H9 (cell line): ENCODE measurements around the gene CALHM5. TPM values are rescaled to one million over a fixed set of nuclear protein-coding genes. Genes with fewer than 3 reads are reported as not detected.
A peak's percentile ranks its signal among the peaks of the same experiment; 100 is the strongest.

Experiments used
- DNase-seq: peaks from one replicate; pipeline ENCODE4 v3.0.0-alpha.2; 2017
- H2AFZ ChIP-seq: one replicate; pipeline ENCODE4 v1.6.1; 2013; ENCODE audit warnings: mild to moderate bottlenecking, low read length, control low read depth, moderate library complexity
- H2AK5ac ChIP-seq: 2 replicates; pipeline ENCODE4 v1.6.1; 2013; ENCODE audit warnings: low read length, control low read depth, mixed read lengths; ENCODE audit not compliant: insufficient read length
- H2BK120ac ChIP-seq: one replicate; pipeline ENCODE4 v1.6.1; 2013; ENCODE audit warnings: low read depth, mild to moderate bottlenecking, low read length, control low read depth, inconsistent platforms; ENCODE audit not compliant: poor library complexity, severe bottlenecking
- H2BK12ac ChIP-seq: 2 replicates; pipeline ENCODE4 v1.6.1; 2013; ENCODE audit warnings: low read length, control low read depth, mixed read lengths, low read depth; ENCODE audit not compliant: insufficient read length
- H2BK15ac ChIP-seq: 2 replicates; pipeline ENCODE4 v1.6.1; 2013; ENCODE audit warnings: low read depth, low read length, control low read depth
- H2BK20ac ChIP-seq: one replicate; pipeline ENCODE4 v1.6.1; 2013; ENCODE audit warnings: low read depth, mild to moderate bottlenecking, low read length, control low read depth, inconsistent platforms; ENCODE audit not compliant: poor library complexity, severe bottlenecking
- H2BK5ac ChIP-seq: 2 replicates; pipeline ENCODE4 v1.6.1; 2013; ENCODE audit warnings: low read length, control low read depth, mixed read lengths; ENCODE audit not compliant: insufficient read length
- H3K14ac ChIP-seq: 2 replicates; pipeline ENCODE4 v1.6.1; 2013; ENCODE audit warnings: low read length, control low read depth; ENCODE audit not compliant: insufficient read depth
- H3K18ac ChIP-seq: 2 replicates; pipeline ENCODE4 v1.6.1; 2013; ENCODE audit warnings: low read depth, mild to moderate bottlenecking, mixed read lengths, low read length, control low read depth; ENCODE audit not compliant: insufficient read length
- H3K23ac ChIP-seq: 2 replicates; pipeline ENCODE4 v1.6.1; 2013; ENCODE audit warnings: low read length, control low read depth, mixed read lengths, low read depth; ENCODE audit not compliant: insufficient read length
- H3K23me2 ChIP-seq: 2 replicates; pipeline ENCODE4 v1.6.1; 2013; ENCODE audit warnings: low read depth, mild to moderate bottlenecking, mixed read lengths, low read length, control low read depth; ENCODE audit not compliant: insufficient read length, poor library complexity, severe bottlenecking
- H3K27ac ChIP-seq: 2 replicates; pipeline ENCODE4 v1.5.1; 2013; ENCODE audit warnings: low read length, control low read depth, mixed read lengths, low read depth; ENCODE audit not compliant: insufficient read length
- H3K27me3 ChIP-seq: 2 replicates; pipeline ENCODE4 v1.6.1; 2013; ENCODE audit warnings: low read length, control low read depth, inconsistent platforms; ENCODE audit not compliant: insufficient read depth
- H3K4ac ChIP-seq: 2 replicates; pipeline ENCODE4 v1.6.1; 2013; ENCODE audit warnings: low read depth, mild to moderate bottlenecking, control low read depth, inconsistent platforms, low read length, moderate library complexity
- H3K4me1 ChIP-seq: 2 replicates; pipeline ENCODE4 v1.6.1; 2013; ENCODE audit warnings: low read length, control low read depth, inconsistent platforms; ENCODE audit not compliant: insufficient read depth
- H3K4me2 ChIP-seq: 2 replicates; pipeline ENCODE4 v1.6.1; 2013; ENCODE audit warnings: low read length, control low read depth, mixed read lengths; ENCODE audit not compliant: insufficient read length, insufficient read depth
- H3K56ac ChIP-seq: 2 replicates; pipeline ENCODE4 v1.6.1; 2013; ENCODE audit warnings: low read depth, mild to moderate bottlenecking, mixed read lengths, low read length, control low read depth; ENCODE audit not compliant: insufficient read length
- H3K79me1 ChIP-seq: 2 replicates; pipeline ENCODE4 v1.6.1; 2013; ENCODE audit warnings: low read depth, mild to moderate bottlenecking, moderate library complexity, low read length, control low read depth, inconsistent platforms; ENCODE audit not compliant: insufficient read depth, poor library complexity, severe bottlenecking
- H3K79me2 ChIP-seq: 2 replicates; pipeline ENCODE4 v1.6.1; 2013; ENCODE audit warnings: low read length, control low read depth, inconsistent platforms; ENCODE audit not compliant: insufficient read depth
- H3K9ac ChIP-seq: 2 replicates; pipeline ENCODE4 v1.6.1; 2013; ENCODE audit warnings: low read length, control low read depth, mixed read lengths; ENCODE audit not compliant: insufficient read length; ENCODE audit errors: extremely low read depth
- H3K9me3 ChIP-seq: one replicate; pipeline ENCODE4 v1.6.1; 2013; ENCODE audit warnings: low read depth, low read length, inconsistent platforms; ENCODE audit not compliant: control insufficient read depth
- H3T11ph ChIP-seq: one replicate; pipeline ENCODE4 v1.6.1; 2013; ENCODE audit warnings: mild to moderate bottlenecking, low read length, control low read depth, inconsistent platforms
- H4K20me1 ChIP-seq: one replicate; pipeline ENCODE4 v1.6.1; 2013; ENCODE audit not compliant: control insufficient read depth, insufficient read length, insufficient read depth
- H4K5ac ChIP-seq: 2 replicates; pipeline ENCODE4 v1.6.1; 2013; ENCODE audit warnings: low read depth, mild to moderate bottlenecking, mixed read lengths, low read length, control low read depth; ENCODE audit not compliant: insufficient read length
- H4K8ac ChIP-seq: replicated peaks from 2 replicates; pipeline ENCODE4 v1.6.1; 2013; ENCODE audit warnings: low read length, control low read depth, mixed read lengths, low read depth; ENCODE audit not compliant: insufficient read length
- H4K91ac ChIP-seq: 2 replicates; pipeline ENCODE4 v1.6.1; 2013; ENCODE audit warnings: low read depth, mild to moderate bottlenecking, moderate library complexity, mixed read lengths, low read length, control low read depth; ENCODE audit not compliant: insufficient read length
- H3K27ac Mint-ChIP-seq, 3 experiments: 2 replicates in 2 of 3; 3 replicates in 1 of 3; pipeline ENCODE4 v1.8.0; 2020 to 2021; ENCODE audit warnings: mixed read lengths in 3 of 3, mild to moderate bottlenecking in 1 of 3, moderate library complexity in 1 of 3
- H3K27me3 Mint-ChIP-seq: 2 replicates; pipeline ENCODE4 v1.8.0; 2021; ENCODE audit warnings: low read depth, mild to moderate bottlenecking, moderate library complexity, mixed read lengths
- H3K36me3 Mint-ChIP-seq, 3 experiments: 2 replicates in 2 of 3; 3 replicates in 1 of 3; pipeline ENCODE4 v1.8.0; 2020 to 2021; ENCODE audit warnings: low read depth in 3 of 3, mixed read lengths in 3 of 3; ENCODE audit not compliant: insufficient read depth in 1 of 3
- H3K4me1 Mint-ChIP-seq, 2 experiments: 2 replicates each; pipeline ENCODE4 v1.8.0; 2020; ENCODE audit warnings: mixed read lengths in 2 of 2
- H3K4me3 Mint-ChIP-seq, 2 experiments: 2 replicates in 1 of 2; 3 replicates in 1 of 2; pipeline ENCODE4 v1.8.0; 2020 to 2021; ENCODE audit warnings: mild to moderate bottlenecking in 2 of 2, mixed read lengths in 2 of 2, moderate library complexity in 1 of 2
- H3K9me3 Mint-ChIP-seq, 2 experiments: 2 replicates in 1 of 2; 3 replicates in 1 of 2; pipeline ENCODE4 v1.8.0; 2020; ENCODE audit warnings: mild to moderate bottlenecking in 2 of 2, mixed read lengths in 2 of 2, moderate library complexity in 1 of 2
- CTCF ChIP-seq: fragments of 200-600 bp; sonication (generic); conservative IDR thresholded peaks from 3 replicates; pipeline ENCODE4 v1.8.0; 2021; ENCODE audit warnings: antibody characterized with exemption, mild to moderate bottlenecking
- WGBS: extraction: QIAGEN DNeasy Blood & Tissue Kit; methylation state at CpG from one replicate; pipeline ENCODE4 v1.1.7; 2013; ENCODE audit warnings: missing lambda C conversion rate, low lambda C conversion rate, mixed read lengths; ENCODE audit not compliant: insufficient read length; ENCODE audit errors: extremely low coverage; 5-methylcytosine and 5-hydroxymethylcytosine counted together
- total RNA-seq: library from RNA; stranded (reverse); gene quantifications from 2 replicates; pipeline ENCODE4 v1.2.1, GENCODE V29; 2021

Gene CALHM5
- total RNA-seq, 1 experiment from 2014 or later = 0.09 TPM

GRCh38 chr6:116568821-116569755, 57.6 kb downstream of the CALHM5 start:
- Histone ChIP-seq H2BK120ac (no peak overlapping the region), H2AK5ac (no peak overlapping the region), H4K5ac (no peak overlapping the region), H3K23ac (no peak overlapping the region), H2BK5ac (no peak overlapping the region), H3T11ph (no peak overlapping the region), H3K27me3 (no peaks in the 10 kb centered on the region), H3K4ac (no peak overlapping the region), H4K8ac (no peak overlapping the region), H3K79me1 (no peaks in the 10 kb centered on the region), H3K4me2 (no peak overlapping the region), H2BK12ac (no peak overlapping the region), H3K27ac (no peak overlapping the region), H3K14ac (no peak overlapping the region), H3K79me2 (peaks cover 6% of the 10 kb centered on the region; the same call in 1 of the 2 replicates), H3K23me2 (peaks cover 5% of the 10 kb centered on the region), H2BK15ac (no peak overlapping the region), H2BK20ac (no peak overlapping the region), H4K20me1 (no peaks in the 10 kb centered on the region), H3K18ac (no peak overlapping the region), H2AFZ (no peak overlapping the region), H3K9me3 (no peaks in the 10 kb centered on the region), H3K4me1 (peaks cover 2% of the 10 kb centered on the region; the same call in 1 of the 2 replicates), H4K91ac (no peak overlapping the region), H3K9ac (no peak overlapping the region), H3K56ac (no peak overlapping the region)
- H3K4me1 Mint-ChIP-seq = peaks cover 12 to 16% of the 10 kb centered on the region in 2 experiments
- no peak for TF ChIP-seq CTCF
- peaks cover 10% of the 10 kb centered on the region for H3K27me3 Mint-ChIP-seq
- DNase-seq = no peak
- peaks cover 0 to 3% (median 0%) of the 10 kb centered on the region in 3 experiments; a peak in 4 of 7 replicates for H3K36me3 Mint-ChIP-seq
- no peaks in the 10 kb centered on the region for H3K9me3 Mint-ChIP-seq
- H3K27ac Mint-ChIP-seq = no peak overlapping the region
- H3K4me3 Mint-ChIP-seq = peak overlapping the region; percentile 99 to 100; a peak in 3 of 5 replicates
- no CpG with 5 or more reads among the region's 7 CpGs for WGBS
